NCI-H460 (cell line): ENCODE data around the gene EIF1AY. TPM values are rescaled to one million over a fixed set of nuclear protein-coding genes. Genes with fewer than 3 reads are reported as not detected.
"Not testable (repeated sequence)": the region's sequence is repeated elsewhere in the genome, so short reads cannot be mapped to it uniquely, and the experiment has no call there.

Experiments
- DNase-seq: peaks from one replicate; pipeline ENCODE4 v3.0.0-alpha.2; 2016; ENCODE audit warnings: low read depth; ENCODE audit errors: extremely low read depth
- polyA plus RNA-seq: library from polyadenylated mRNA; depleted of rRNA; stranded (reverse); fragments of >200 nt; gene quantifications from 2 replicates; pipeline ENCODE4 v1.2.3, GENCODE V29; 2014; cell fraction: nucleus; rRNA removed
- small RNA-seq, 2 experiments: library from RNA; depleted of rRNA; stranded (forward); fragments of <200 nt; gene quantifications; one replicate each; pipeline ENCODE3, GENCODE V24; 2014
- total RNA-seq: library from RNA; depleted of rRNA; stranded (reverse); fragments of >200 nt; shearing (Covaris generic); gene quantifications from 2 replicates; pipeline ENCODE4 v1.2.3, GENCODE V29; 2014; rRNA removed

The EIF1AY gene
- total RNA-seq, result 96.2 and 116 TPM in 2 replicates
- polyA plus RNA-seq, result 38.6 and 54.4 TPM in 2 replicates

- DNase-seq, result peak; percentile 95
Measured at GRCh38 chrY:20575531-20576121, at the start of gene EIF1AY. Gene EIF1AY (plus strand): TSS chrY:20575776. CDS start chrY:20575872, 96 bp downstream.

- DNase-seq, result no peak
Measured at GRCh38 chrY:20528435-20528834, 47.1 kb upstream of the EIF1AY start.

GRCh38 chrY:20538186-20538585, 37.4 kb upstream of the EIF1AY start:
- no peak for DNase-seq

GRCh38 chrY:20538933-20539332, 36.6 kb upstream of the EIF1AY start:
- DNase-seq, result no peak

- DNase-seq, result no peak
Measured at GRCh38 chrY:20544451-20544960, 31.1 kb upstream of the EIF1AY start.

- DNase-seq, result no peak
Measured at GRCh38 chrY:20546071-20546470, 29.5 kb upstream of the EIF1AY start.

- DNase-seq, result no peak
Measured at GRCh38 chrY:20549289-20549688, 26.3 kb upstream of the EIF1AY start.

GRCh38 chrY:20551840-20552239, 23.7 kb upstream of the EIF1AY start:
- no peak for DNase-seq

GRCh38 chrY:20552764-20553323, 22.7 kb upstream of the EIF1AY start:
- not testable (repeated sequence) for DNase-seq

GRCh38 chrY:20555820-20556219, 19.8 kb upstream of the EIF1AY start:
- no peak for DNase-seq

GRCh38 chrY:20558677-20559076, 16.9 kb upstream of the EIF1AY start:
- no peak for DNase-seq

- no peak for DNase-seq
Measured at GRCh38 chrY:20559873-20560512, 15.6 kb upstream of the EIF1AY start.

- DNase-seq, result no peak
Measured at GRCh38 chrY:20571306-20571705, 4.3 kb upstream of the EIF1AY start.

GRCh38 chrY:20576506-20576905, 930 bp downstream of the EIF1AY start:
- DNase-seq, result no peak

GRCh38 chrY:20578206-20578605, 2.6 kb downstream of the EIF1AY start:
- no peak for DNase-seq

GRCh38 chrY:20581687-20582086, 6.1 kb downstream of the EIF1AY start:
- DNase-seq, result no peak

GRCh38 chrY:20586161-20586560, 10.6 kb downstream of the EIF1AY start:
- no peak for DNase-seq

Small RNA genes lying within 50 kb of the gene (small RNA-seq; reads per million reads assigned to genes)
- gene KDM5DP1, result 0 reads per million in 2 experiments

Other genes with a start within 250 kb of the EIF1AY start
- gene RPS4Y2, start 180.3 kb downstream of the EIF1AY start, total RNA-seq, result not detected in 2 replicates